ENCODE results near the gene NLGN4Y. TPM values are rescaled to one million over a fixed set of nuclear protein-coding genes. Genes with fewer than 3 reads are reported as not detected.

Gene NLGN4Y
- total and polyA plus RNA-seq, 10 donors: 0.35 to 11.1 (median 1.8) TPM; not detected in 6

- TF ChIP-seq POLR2AphosphoS5 (IDR thresholded peaks at IDR 0.05) (no peak), POLR2A (IDR thresholded peaks at IDR 0.05) (no peak), CTCF (IDR thresholded peaks at IDR 0.05 in 8 of 11, conservative IDR thresholded peaks at IDR 0.05 in 3 of 11) (no peak)
- WGBS, 5 donors: 91 to 99% (median 96%) methylated on average over 10 to 11 of the region's 11 CpGs; no CpG with 5 or more reads in 2 of the 5 donors
- no peaks in the 10 kb centered on the region for H3K27me3 ChIP-seq (replicated peaks in 1 of 7)
- H3K27ac ChIP-seq: no peak overlapping the region
- H3K4me1 ChIP-seq: no peaks in the 10 kb centered on the region
- no peak for DNase-seq
- H3K36me3 ChIP-seq: no peaks in the 10 kb centered on the region
- H3K4me3 ChIP-seq: no peak overlapping the region
- no peaks in the 10 kb centered on the region for H3K9me3 ChIP-seq
- intact Hi-C loops (cut with DNase I; ENCODE audit: low total_unique reads): no loop called here
Observed at GRCh38 chrY:14793674-14794073, 269.3 kb downstream of the NLGN4Y start.

- WGBS, 5 donors: 77 to 89% (median 77%) methylated on average over 2 of the region's 2 CpGs; no CpG with 5 or more reads in 2 of the 5 donors
Observed at GRCh38 chrY:14798010-14798409, 273.7 kb downstream of the NLGN4Y start.

DNA sequence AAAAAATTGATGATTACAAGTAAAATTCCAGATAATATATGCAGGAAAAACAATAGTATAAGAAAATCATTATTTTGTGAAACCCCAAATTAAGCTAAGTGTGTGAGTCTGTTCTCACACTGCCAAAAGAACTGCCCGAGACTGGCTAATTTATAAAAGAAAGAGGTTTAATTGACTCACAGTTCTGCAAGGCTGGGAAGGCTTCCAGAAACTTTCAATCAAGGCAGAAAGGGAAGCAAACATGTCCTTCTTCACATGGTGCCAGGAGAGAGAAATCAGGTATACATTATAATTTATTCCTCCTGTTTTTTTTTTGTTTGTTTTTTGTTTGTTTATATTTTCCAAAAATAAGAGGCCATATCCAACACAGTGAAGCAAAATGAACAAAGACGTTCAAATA, 276.8 kb downstream of the NLGN4Y start:
- no peaks in the 10 kb centered on the region for H3K36me3 ChIP-seq
- no peaks in the 10 kb centered on the region for H3K27me3 ChIP-seq (replicated peaks in 1 of 7)
- WGBS, 5 donors: 50 to 82% (median 72%) methylated on average over 2 of the region's 2 CpGs; no CpG with 5 or more reads in 2 of the 5 donors
- no peak overlapping the region for H3K27ac ChIP-seq
- H3K4me3 ChIP-seq: no peak overlapping the region
- intact Hi-C loops (cut with DNase I; ENCODE audit: low total_unique reads): no loop called here
- no peak for DNase-seq
- no peaks in the 10 kb centered on the region for H3K4me1 ChIP-seq
- H3K9me3 ChIP-seq: no peaks in the 10 kb centered on the region
- no peak for TF ChIP-seq CTCF (IDR thresholded peaks at IDR 0.05 in 8 of 11, conservative IDR thresholded peaks at IDR 0.05 in 3 of 11)
- TF ChIP-seq POLR2AphosphoS5 (IDR thresholded peaks at IDR 0.05): no peak
- no peak for TF ChIP-seq POLR2A (IDR thresholded peaks at IDR 0.05)

More at GRCh38 chrY:14798010-14798409, 273.7 kb downstream of the NLGN4Y start:
- no peaks in the 10 kb centered on the region for H3K27me3 ChIP-seq (replicated peaks in 1 of 7)
- H3K4me3 ChIP-seq: no peak overlapping the region
- intact Hi-C loops (cut with DNase I; ENCODE audit: low total_unique reads): no loop called here
- no peak for DNase-seq
- no peaks in the 10 kb centered on the region for H3K9me3 ChIP-seq
- TF ChIP-seq POLR2A (IDR thresholded peaks at IDR 0.05) (no peak), POLR2AphosphoS5 (IDR thresholded peaks at IDR 0.05) (no peak), CTCF (IDR thresholded peaks at IDR 0.05 in 8 of 11, conservative IDR thresholded peaks at IDR 0.05 in 3 of 11) (no peak)
- H3K4me1 ChIP-seq: no peaks in the 10 kb centered on the region
- no peak overlapping the region for H3K27ac ChIP-seq
- no peaks in the 10 kb centered on the region for H3K36me3 ChIP-seq

GRCh38 chrY:14802125-14802524, 277.8 kb downstream of the NLGN4Y start:
- WGBS, 5 donors: 77 to 97% (median 79%) methylated on average over 3 of the region's 3 CpGs; no CpG with 5 or more reads in 2 of the 5 donors
- TF ChIP-seq POLR2A (IDR thresholded peaks at IDR 0.05) (no peak), CTCF (IDR thresholded peaks at IDR 0.05 in 8 of 11, conservative IDR thresholded peaks at IDR 0.05 in 3 of 11) (no peak), POLR2AphosphoS5 (IDR thresholded peaks at IDR 0.05) (no peak)
- Histone ChIP-seq H3K4me1 (no peaks in the 10 kb centered on the region), H3K4me3 (no peak overlapping the region), H3K36me3 (no peaks in the 10 kb centered on the region), H3K9me3 (no peaks in the 10 kb centered on the region), H3K27ac (no peak overlapping the region), H3K27me3 (replicated peaks in 1 of 7) (no peaks in the 10 kb centered on the region)
- intact Hi-C loops (cut with DNase I; ENCODE audit: low total_unique reads): no loop called here
- no peak for DNase-seq
